Sigmoid colon (tissue), 7 donors: ENCODE results near the gene CAPN13. TPM values are rescaled to one million over a fixed set of nuclear protein-coding genes. Genes with fewer than 3 reads are reported as not detected.
A peak's percentile ranks its signal among the peaks of the same experiment; 100 is the strongest.

Experiments used
- DNase-seq: peaks from one replicate; pipeline ENCODE4 v3.0.0-alpha.2; 2019
- H3K27ac ChIP-seq, 4 donors: fragments of 200-600 bp; sonication (generic); one replicate each; pipeline ENCODE4 v1.5.1; 2016 to 2019; ENCODE audit warnings: mild to moderate bottlenecking in 1 of 4
- H3K27me3 ChIP-seq, 3 donors: fragments of 200-600 bp; sonication (generic); one replicate each; pipeline ENCODE4 v1.5.1; 2019; ENCODE audit warnings: mild to moderate bottlenecking in 1 of 3
- H3K36me3 ChIP-seq, 4 donors: fragments of 200-600 bp; sonication (generic); one replicate each; pipeline ENCODE4 v1.5.1; 2016 to 2019
- H3K4me1 ChIP-seq, 4 donors: fragments of 200-600 bp; sonication (generic); one replicate each; pipeline ENCODE4 v1.5.1; 2017 to 2019
- H3K4me3 ChIP-seq, 4 donors: fragments of 200-600 bp; sonication (generic); one replicate each; pipeline ENCODE4 v1.5.1; 2017 to 2019; ENCODE audit warnings: mild to moderate bottlenecking in 2 of 4, moderate library complexity in 1 of 4
- H3K9me3 ChIP-seq, 4 donors: fragments of 200-600 bp in 3 of 4; sonication (generic) in 3 of 4; one replicate each; pipeline versions ENCODE4 v1.5.1 to v1.6.1; 2013 to 2019
- EP300 ChIP-seq, 4 donors: sonication (generic); formaldehyde crosslinking; IDR thresholded peaks; one replicate each; pipeline ENCODE4 v1.6.1; 2017; ENCODE audit warnings: antibody characterized with exemption in 4 of 4
- POLR2A ChIP-seq, 2 donors: fragments of 450-650 bp; IDR thresholded peaks; one replicate each; pipeline ENCODE4 v1.6.1; 2016; ENCODE audit warnings: antibody characterized with exemption in 2 of 2, mild to moderate bottlenecking in 2 of 2, moderate library complexity in 2 of 2
- POLR2AphosphoS5 ChIP-seq, 4 donors: sonication (generic); formaldehyde crosslinking; IDR thresholded peaks; one replicate each; pipeline ENCODE4 v1.6.1; 2017; ENCODE audit warnings: antibody characterized with exemption in 4 of 4
- WGBS, 2 donors: extraction: QIAGEN DNeasy Blood & Tissue Kit; methylation state at CpG; one replicate each; pipeline ENCODE4 v1.1.7; 2013; 5-methylcytosine and 5-hydroxymethylcytosine counted together
- intact Hi-C: fragments of 100-400 bp; cut with DNase I; formaldehyde crosslinking; loops from one replicate; pipeline ENCODE4 v1.15.1; 2023
- polyA plus RNA-seq, 3 donors: library from polyadenylated mRNA; stranded (reverse); fragments of 200-250 nt; gene quantifications; one replicate each; pipeline ENCODE4 v1.2.3, GENCODE V29; 2013
- total RNA-seq, 4 donors: library from RNA; depleted of rRNA; stranded (reverse); fragments of >200 nt; gene quantifications; one replicate each; pipeline ENCODE4 v1.1.0, GENCODE V29; 2016
- TF ChIP-seq, protein P1 (sequence below), 4 experiments: fragments of 450-650 bp in 3 of 4; fragments of 200-600 bp in 1 of 4; IDR thresholded peaks; one replicate each; pipeline ENCODE4 v1.5.1; 2016 to 2019; ENCODE audit warnings: antibody characterized with exemption in 4 of 4, mild to moderate bottlenecking in 3 of 4, moderate library complexity in 2 of 4
- donor health status: healthy with polysubstance abuse.
- donor health status: Bipolar disorder and iron deficiency.
- donor health status: healthy.

The CAPN13 gene
- total and polyA plus RNA-seq, 7 donors = 11.4 to 17.3 (median 12.2) TPM; not detected in 4

DNA sequence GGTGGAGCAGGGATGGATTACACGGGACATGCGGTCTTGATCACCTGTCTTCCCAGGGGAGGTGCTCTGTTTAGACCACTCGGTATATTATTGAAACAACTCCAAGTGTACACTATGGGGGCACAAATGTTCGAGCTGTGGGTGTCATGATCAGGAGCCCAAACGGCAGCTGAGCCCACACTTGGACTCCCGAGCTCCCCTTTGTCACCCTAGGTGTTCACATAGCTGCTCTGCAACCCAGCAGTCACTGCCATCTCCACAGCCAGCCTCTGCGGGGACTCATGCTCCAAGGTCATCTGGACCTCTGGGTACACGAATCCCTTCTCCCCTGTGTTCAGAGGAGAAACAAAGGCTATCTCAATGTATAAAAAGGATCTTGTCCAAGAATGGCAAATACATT, 46.0 kb downstream of the CAPN13 start:
- peaks cover 0 to 15% (median 0%) of the 10 kb centered on the region in 3 donors for H3K27me3 ChIP-seq
- no peaks in the 10 kb centered on the region for H3K36me3 ChIP-seq
- H3K4me1 ChIP-seq = no peaks in the 10 kb centered on the region
- intact Hi-C loops = no loop called here
- H3K4me3 ChIP-seq = no peak overlapping the region
- H3K9me3 ChIP-seq = no peaks in the 10 kb centered on the region
- WGBS, 2 donors = 90% methylated on average over 8 of the region's 8 CpGs
- DNase-seq = no peak
- no peak overlapping the region for H3K27ac ChIP-seq
- no peak for TF ChIP-seq POLR2A (IDR thresholded peaks at IDR 0.05)
- TF ChIP-seq EP300 (IDR thresholded peaks at IDR 0.05) = no peak
- TF ChIP-seq, protein P1, sequence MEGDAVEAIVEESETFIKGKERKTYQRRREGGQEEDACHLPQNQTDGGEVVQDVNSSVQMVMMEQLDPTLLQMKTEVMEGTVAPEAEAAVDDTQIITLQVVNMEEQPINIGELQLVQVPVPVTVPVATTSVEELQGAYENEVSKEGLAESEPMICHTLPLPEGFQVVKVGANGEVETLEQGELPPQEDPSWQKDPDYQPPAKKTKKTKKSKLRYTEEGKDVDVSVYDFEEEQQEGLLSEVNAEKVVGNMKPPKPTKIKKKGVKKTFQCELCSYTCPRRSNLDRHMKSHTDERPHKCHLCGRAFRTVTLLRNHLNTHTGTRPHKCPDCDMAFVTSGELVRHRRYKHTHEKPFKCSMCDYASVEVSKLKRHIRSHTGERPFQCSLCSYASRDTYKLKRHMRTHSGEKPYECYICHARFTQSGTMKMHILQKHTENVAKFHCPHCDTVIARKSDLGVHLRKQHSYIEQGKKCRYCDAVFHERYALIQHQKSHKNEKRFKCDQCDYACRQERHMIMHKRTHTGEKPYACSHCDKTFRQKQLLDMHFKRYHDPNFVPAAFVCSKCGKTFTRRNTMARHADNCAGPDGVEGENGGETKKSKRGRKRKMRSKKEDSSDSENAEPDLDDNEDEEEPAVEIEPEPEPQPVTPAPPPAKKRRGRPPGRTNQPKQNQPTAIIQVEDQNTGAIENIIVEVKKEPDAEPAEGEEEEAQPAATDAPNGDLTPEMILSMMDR (IDR thresholded peaks at IDR 0.05) = no peak
- TF ChIP-seq POLR2AphosphoS5 (IDR thresholded peaks at IDR 0.05) = no peak

DNA sequence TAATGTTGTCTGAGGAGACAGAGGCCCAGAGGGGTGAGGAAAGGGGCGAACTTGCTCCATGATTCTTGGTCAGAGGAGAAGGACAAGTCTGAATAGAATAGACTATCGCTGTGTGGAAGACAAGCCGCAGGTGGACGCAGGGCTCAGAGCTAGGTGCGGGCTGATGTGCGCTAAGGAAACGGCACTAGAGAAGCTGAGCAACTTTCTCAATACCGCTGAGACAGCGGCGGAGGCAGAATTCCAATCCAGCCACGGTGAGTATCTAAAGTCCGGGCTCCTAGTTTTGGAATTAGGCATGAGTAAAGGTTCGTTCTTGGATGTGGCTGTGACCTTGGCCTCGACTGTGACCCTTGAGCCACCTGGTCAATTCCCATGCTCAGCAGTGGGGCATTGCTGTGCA, 47.8 kb downstream of the CAPN13 start:
- Histone ChIP-seq H3K27me3 (peaks cover 0 to 28% (median 4%) of the 10 kb centered on the region in 3 donors), H3K9me3 (no peaks in the 10 kb centered on the region), H3K4me3 (no peak overlapping the region), H3K27ac (no peak overlapping the region), H3K36me3 (no peaks in the 10 kb centered on the region), H3K4me1 (no peaks in the 10 kb centered on the region)
- DNase-seq = peak; percentile 39
- no peak for TF ChIP-seq EP300 (IDR thresholded peaks at IDR 0.05)
- TF ChIP-seq POLR2A (IDR thresholded peaks at IDR 0.05) = no peak
- TF ChIP-seq, protein P1 (IDR thresholded peaks at IDR 0.05) = no peak
- TF ChIP-seq POLR2AphosphoS5 (IDR thresholded peaks at IDR 0.05) = no peak
- WGBS, 2 donors = 87 to 91% methylated on average over 14 of the region's 14 CpGs
- intact Hi-C loops = no loop called here

DNA sequence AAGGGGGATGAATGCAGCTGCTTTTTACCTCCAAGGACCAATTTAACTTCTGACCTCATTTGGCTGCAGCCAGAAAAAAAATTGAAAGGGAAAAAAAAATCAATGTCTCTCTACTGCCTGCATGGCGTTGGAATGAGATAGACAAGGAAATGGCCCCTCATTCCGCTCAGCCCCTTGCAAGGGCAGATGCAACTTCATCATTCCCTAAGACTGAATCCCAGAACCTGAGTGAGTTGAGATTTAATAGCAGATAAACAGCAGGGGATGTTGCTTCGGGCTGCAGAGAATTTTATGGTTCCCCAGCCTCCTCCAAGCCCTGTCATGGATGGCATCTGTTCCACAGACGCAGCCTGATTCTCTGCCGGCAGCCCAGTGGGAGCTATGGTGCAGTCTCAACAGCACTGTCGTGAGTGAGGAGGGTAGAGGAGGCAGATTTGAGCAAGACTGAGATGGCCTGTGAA, 49.0 kb downstream of the CAPN13 start:
- peak; percentile 24 for DNase-seq
- no peak for TF ChIP-seq EP300 (IDR thresholded peaks at IDR 0.05)
- TF ChIP-seq POLR2AphosphoS5 (IDR thresholded peaks at IDR 0.05) = no peak
- TF ChIP-seq POLR2A (IDR thresholded peaks at IDR 0.05) = no peak
- TF ChIP-seq, protein P1 (IDR thresholded peaks at IDR 0.05) = no peak
- 50 to 75% methylated on average over 6 of the region's 6 CpGs for WGBS, 2 donors
- H3K36me3 ChIP-seq = no peaks in the 10 kb centered on the region
- H3K27me3 ChIP-seq = peaks cover 0 to 28% (median 4%) of the 10 kb centered on the region in 3 donors
- H3K4me3 ChIP-seq = no peak overlapping the region
- no peaks in the 10 kb centered on the region for H3K4me1 ChIP-seq
- no peaks in the 10 kb centered on the region for H3K9me3 ChIP-seq
- intact Hi-C loops = no loop called here
- no peak overlapping the region for H3K27ac ChIP-seq

DNA sequence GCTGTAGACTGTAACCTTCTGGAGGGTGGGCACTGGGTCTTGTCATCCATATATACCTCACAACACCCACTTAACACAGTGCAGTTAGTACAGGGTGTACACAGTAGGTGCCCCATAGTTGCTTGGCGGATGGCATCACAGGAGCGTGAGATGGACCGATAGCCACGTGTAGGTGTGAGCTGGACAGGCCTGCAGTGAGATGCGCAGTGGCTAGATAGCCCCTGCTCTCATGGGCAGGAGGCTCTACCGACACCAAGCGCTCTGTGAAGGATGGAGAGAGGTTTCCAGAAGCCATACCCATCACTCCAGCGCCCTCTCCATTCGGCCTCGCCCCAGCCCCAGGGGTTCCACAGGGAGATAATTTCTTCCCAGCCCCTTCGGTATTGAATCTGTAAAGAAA, 49.5 kb downstream of the CAPN13 start:
- Histone ChIP-seq H3K4me1 (no peaks in the 10 kb centered on the region), H3K9me3 (no peaks in the 10 kb centered on the region), H3K36me3 (no peaks in the 10 kb centered on the region), H3K4me3 (no peak overlapping the region), H3K27ac (no peak overlapping the region), H3K27me3 (peaks cover 0 to 28% (median 4%) of the 10 kb centered on the region in 3 donors)
- intact Hi-C loops = no loop called here
- peak; percentile 12 for DNase-seq
- 92 to 93% methylated on average over 11 of the region's 11 CpGs for WGBS, 2 donors
- no peak for TF ChIP-seq POLR2A (IDR thresholded peaks at IDR 0.05)
- TF ChIP-seq, protein P1 (IDR thresholded peaks at IDR 0.05) = no peak
- no peak for TF ChIP-seq POLR2AphosphoS5 (IDR thresholded peaks at IDR 0.05)
- TF ChIP-seq EP300 (IDR thresholded peaks at IDR 0.05) = no peak

DNA sequence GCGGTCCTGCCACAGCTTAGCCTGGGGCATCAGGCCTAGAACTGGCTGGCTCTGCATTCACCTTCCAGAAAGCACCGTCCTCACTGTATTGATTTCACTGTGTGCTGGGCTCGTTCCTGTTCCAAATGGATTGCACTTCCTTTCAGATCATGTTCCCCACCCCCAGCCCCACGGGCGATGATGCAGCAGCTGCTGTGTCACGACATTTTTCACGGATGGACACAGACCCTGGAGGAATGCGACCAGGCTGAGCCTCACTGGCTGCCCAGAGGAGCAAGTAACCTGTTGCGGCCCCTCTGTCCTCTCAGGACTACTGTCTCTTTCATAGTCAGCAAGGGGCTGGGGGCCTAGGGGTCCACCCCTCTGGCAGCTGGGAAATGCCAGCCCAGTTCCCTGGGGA, 50.3 kb downstream of the CAPN13 start:
- intact Hi-C loops = no loop called here
- Histone ChIP-seq H3K27ac (no peak overlapping the region), H3K4me1 (no peaks in the 10 kb centered on the region), H3K9me3 (no peaks in the 10 kb centered on the region), H3K36me3 (no peaks in the 10 kb centered on the region), H3K4me3 (no peak overlapping the region), H3K27me3 (peaks cover 0 to 28% (median 4%) of the 10 kb centered on the region in 3 donors)
- WGBS, 2 donors = 84 to 86% methylated on average over 9 of the region's 9 CpGs
- DNase-seq = no peak
- TF ChIP-seq POLR2AphosphoS5 (IDR thresholded peaks at IDR 0.05) = no peak
- no peak for TF ChIP-seq EP300 (IDR thresholded peaks at IDR 0.05)
- TF ChIP-seq, protein P1 (IDR thresholded peaks at IDR 0.05) = no peak
- TF ChIP-seq POLR2A (IDR thresholded peaks at IDR 0.05) = no peak
